Dendritic cell treated with granulocyte-macrophage colony-stimulating factor and Interleukin-4, amounts not matched to agents 40 ng/mL and 50 ng/mL, for 4 days (primary cell): Measurements from ENCODE around the gene ABCA1.
A peak's percentile ranks its signal among the peaks of the same experiment; 100 is the strongest.

Experiments used
- H3K27ac Mint-ChIP-seq: one replicate; pipeline ENCODE4 v1.8.0; 2022; ENCODE audit warnings: mild to moderate bottlenecking, mixed read lengths
- H3K27me3 Mint-ChIP-seq: one replicate; pipeline ENCODE4 v1.8.0; 2022; ENCODE audit warnings: mild to moderate bottlenecking, mixed read lengths
- H3K36me3 Mint-ChIP-seq: one replicate; pipeline ENCODE4 v1.8.0; 2022; ENCODE audit warnings: low read depth, mixed read lengths
- H3K4me1 Mint-ChIP-seq: one replicate; pipeline ENCODE4 v1.8.0; 2022; ENCODE audit warnings: low read depth, mixed read lengths
- H3K4me3 Mint-ChIP-seq: one replicate; pipeline ENCODE4 v1.8.0; 2022; ENCODE audit warnings: mild to moderate bottlenecking, moderate library complexity, mixed read lengths
- H3K9me3 Mint-ChIP-seq: one replicate; pipeline ENCODE4 v1.8.0; 2022; ENCODE audit warnings: mixed read lengths
- intact Hi-C: fragments of 100-400 bp; cut with micrococcal nuclease; formaldehyde crosslinking; loops from one replicate; pipeline ENCODE4 v1.15.0; 2022

ABCA1 gene

DNA sequence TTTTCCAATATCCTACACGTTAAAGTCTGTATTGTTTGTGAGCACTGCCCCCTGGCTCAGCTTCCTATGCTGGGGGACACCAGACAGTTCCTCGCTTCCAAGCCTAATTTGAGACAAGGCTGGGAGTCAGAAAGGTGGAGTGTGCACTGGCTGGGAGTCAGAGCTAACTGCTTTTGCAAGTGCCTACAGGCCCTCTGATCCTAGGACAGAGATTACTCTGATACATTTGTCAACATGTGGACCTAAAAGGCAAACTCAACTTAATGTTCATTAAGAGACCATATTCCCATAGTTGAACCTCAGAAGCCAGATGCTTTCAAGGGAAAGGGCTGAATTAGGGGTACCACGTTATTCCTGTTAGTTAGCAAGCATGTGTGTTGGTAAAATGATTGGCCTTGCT is 83.2 kb downstream of the ABCA1 start:
- H3K9me3 Mint-ChIP-seq = no peaks in the 10 kb centered on the region
- H3K4me1 Mint-ChIP-seq = peaks cover 20% of the 10 kb centered on the region
- no peak overlapping the region for H3K27ac Mint-ChIP-seq
- no peaks in the 10 kb centered on the region for H3K27me3 Mint-ChIP-seq
- no peak overlapping the region for H3K4me3 Mint-ChIP-seq
- intact Hi-C loops = no loop called here
- peaks cover 80% of the 10 kb centered on the region for H3K36me3 Mint-ChIP-seq

DNA sequence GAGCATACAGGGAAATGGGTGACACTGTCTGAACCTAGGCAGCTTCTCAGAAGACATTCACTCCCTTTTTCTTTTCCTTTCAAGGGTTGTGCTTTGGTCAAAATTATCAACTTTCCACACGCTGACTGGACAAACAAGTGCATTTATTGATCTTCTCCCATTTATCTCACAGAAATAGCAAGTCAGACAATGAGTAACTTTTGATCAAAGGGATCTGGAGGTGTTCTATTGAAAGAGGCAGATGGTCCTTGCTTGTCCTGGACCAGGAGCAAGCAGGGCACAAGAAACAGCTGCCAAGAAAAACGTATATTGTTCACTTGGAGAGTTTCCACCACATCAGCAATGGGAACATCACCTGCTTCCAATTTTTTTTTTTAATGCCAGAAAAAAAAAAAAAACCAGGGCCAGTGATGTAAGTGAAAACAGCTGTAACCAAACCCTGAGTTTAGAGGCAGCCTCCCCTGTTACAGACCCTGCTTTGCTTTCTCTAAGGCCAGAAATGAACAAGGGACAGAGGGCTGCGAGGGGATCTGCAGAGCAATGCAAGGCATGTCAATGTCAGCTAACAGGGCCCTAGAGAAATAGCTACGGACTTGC is 84.2 kb downstream of the ABCA1 start:
- H3K4me1 Mint-ChIP-seq = peaks cover 20% of the 10 kb centered on the region
- H3K27me3 Mint-ChIP-seq = no peaks in the 10 kb centered on the region
- H3K36me3 Mint-ChIP-seq = peaks cover 83% of the 10 kb centered on the region

GRCh38 chr9:104842698-104843097 is 85.3 kb downstream of the ABCA1 start:
- Mint-ChIP-seq H3K27me3 (no peaks in the 10 kb centered on the region), H3K27ac (peak overlapping the region; percentile 64), H3K4me1 (peaks cover 20% of the 10 kb centered on the region), H3K9me3 (no peaks in the 10 kb centered on the region), H3K4me3 (no peak overlapping the region), H3K36me3 (peaks cover 91% of the 10 kb centered on the region)
- intact Hi-C loops = no loop called here

More for the DNA sequence above, 84.2 kb downstream of the ABCA1 start:
- intact Hi-C loops = no loop called here
- Mint-ChIP-seq H3K9me3 (no peaks in the 10 kb centered on the region), H3K4me3 (no peak overlapping the region), H3K27ac (no peak overlapping the region)

GRCh38 chr9:104841601-104842141 is 86.3 kb downstream of the ABCA1 start:
- H3K4me3 Mint-ChIP-seq = no peak overlapping the region
- no peaks in the 10 kb centered on the region for H3K27me3 Mint-ChIP-seq
- no peaks in the 10 kb centered on the region for H3K9me3 Mint-ChIP-seq
- peaks cover 28% of the 10 kb centered on the region for H3K4me1 Mint-ChIP-seq
- H3K27ac Mint-ChIP-seq = peak overlapping the region; percentile 64
- intact Hi-C loops = no loop called here
- peaks cover 93% of the 10 kb centered on the region for H3K36me3 Mint-ChIP-seq

GRCh38 chr9:104838958-104839357 is 89.0 kb downstream of the ABCA1 start:
- Mint-ChIP-seq H3K9me3 (no peaks in the 10 kb centered on the region), H3K4me1 (peaks cover 54% of the 10 kb centered on the region), H3K27ac (no peak overlapping the region), H3K36me3 (peaks cover 95% of the 10 kb centered on the region), H3K27me3 (no peaks in the 10 kb centered on the region), H3K4me3 (no peak overlapping the region)
- intact Hi-C loops = no loop called here

DNA sequence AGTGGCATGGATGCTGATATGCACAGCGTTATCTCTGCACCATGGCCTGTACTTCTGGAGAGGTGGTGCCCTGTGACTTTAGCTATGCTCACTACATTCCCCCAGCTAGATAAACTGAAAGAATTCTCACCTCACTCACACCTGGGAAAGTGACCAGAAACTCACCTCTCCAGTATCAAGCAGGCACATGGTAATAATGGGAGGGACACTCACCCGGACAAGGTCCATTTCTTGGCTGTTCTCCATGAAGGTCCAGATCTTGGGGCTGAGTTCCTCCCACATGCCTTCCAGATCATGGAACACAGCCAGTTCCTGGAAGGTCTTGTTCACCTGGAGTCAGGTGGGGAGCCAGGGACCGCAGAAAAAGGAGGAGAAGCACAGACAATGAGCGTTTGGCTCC is 91.2 kb downstream of the ABCA1 start:
- Mint-ChIP-seq H3K27me3 (no peaks in the 10 kb centered on the region), H3K36me3 (peaks cover 94% of the 10 kb centered on the region), H3K9me3 (no peaks in the 10 kb centered on the region), H3K4me1 (peaks cover 46% of the 10 kb centered on the region), H3K4me3 (no peak overlapping the region), H3K27ac (peak overlapping the region; percentile 73)
- intact Hi-C loops = no loop called here

DNA sequence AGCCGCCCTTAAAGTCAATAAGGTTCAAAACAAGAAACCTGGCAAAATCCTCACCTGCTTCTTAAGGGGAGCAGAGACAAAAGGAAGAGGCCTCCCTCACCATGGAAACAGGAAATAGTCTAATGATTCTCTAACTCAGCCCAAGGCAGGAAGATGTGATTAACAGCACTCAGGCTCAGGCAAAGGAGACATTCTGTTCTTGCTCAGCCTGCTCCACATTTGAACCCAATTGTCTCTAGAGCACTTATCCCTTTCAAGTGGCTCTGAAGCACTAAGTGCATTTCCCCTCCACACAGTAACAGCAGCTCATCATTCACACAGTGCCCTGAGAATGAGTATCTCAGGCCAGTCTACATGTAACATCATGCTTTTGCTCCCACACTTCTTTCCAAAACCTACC is 91.7 kb downstream of the ABCA1 start:
- H3K4me1 Mint-ChIP-seq = peaks cover 46% of the 10 kb centered on the region
- H3K4me3 Mint-ChIP-seq = no peak overlapping the region
- H3K9me3 Mint-ChIP-seq = no peaks in the 10 kb centered on the region
- H3K27me3 Mint-ChIP-seq = no peaks in the 10 kb centered on the region
- peaks cover 94% of the 10 kb centered on the region for H3K36me3 Mint-ChIP-seq
- intact Hi-C loops = no loop called here
- peak overlapping the region; percentile 73 for H3K27ac Mint-ChIP-seq

GRCh38 chr9:104835161-104835560 is 92.8 kb downstream of the ABCA1 start:
- Mint-ChIP-seq H3K4me1 (peaks cover 56% of the 10 kb centered on the region), H3K36me3 (peaks cover 94% of the 10 kb centered on the region), H3K27ac (peak overlapping the region; percentile 73), H3K4me3 (no peak overlapping the region), H3K9me3 (no peaks in the 10 kb centered on the region), H3K27me3 (no peaks in the 10 kb centered on the region)
- intact Hi-C loops = no loop called here

GRCh38 chr9:104833696-104834095 is 94.3 kb downstream of the ABCA1 start:
- Mint-ChIP-seq H3K27ac (peak overlapping the region; percentile 22), H3K27me3 (no peaks in the 10 kb centered on the region), H3K4me1 (peaks cover 70% of the 10 kb centered on the region), H3K9me3 (no peaks in the 10 kb centered on the region), H3K36me3 (peaks cover 96% of the 10 kb centered on the region), H3K4me3 (no peak overlapping the region)
- intact Hi-C loops = no loop called here

GRCh38 chr9:104831681-104832080 is 96.3 kb downstream of the ABCA1 start:
- intact Hi-C loops = no loop called here
- no peaks in the 10 kb centered on the region for H3K27me3 Mint-ChIP-seq
- no peak overlapping the region for H3K4me3 Mint-ChIP-seq
- H3K9me3 Mint-ChIP-seq = no peaks in the 10 kb centered on the region
- peaks cover 96% of the 10 kb centered on the region for H3K36me3 Mint-ChIP-seq
- no peak overlapping the region for H3K27ac Mint-ChIP-seq
- H3K4me1 Mint-ChIP-seq = peaks cover 63% of the 10 kb centered on the region

DNA sequence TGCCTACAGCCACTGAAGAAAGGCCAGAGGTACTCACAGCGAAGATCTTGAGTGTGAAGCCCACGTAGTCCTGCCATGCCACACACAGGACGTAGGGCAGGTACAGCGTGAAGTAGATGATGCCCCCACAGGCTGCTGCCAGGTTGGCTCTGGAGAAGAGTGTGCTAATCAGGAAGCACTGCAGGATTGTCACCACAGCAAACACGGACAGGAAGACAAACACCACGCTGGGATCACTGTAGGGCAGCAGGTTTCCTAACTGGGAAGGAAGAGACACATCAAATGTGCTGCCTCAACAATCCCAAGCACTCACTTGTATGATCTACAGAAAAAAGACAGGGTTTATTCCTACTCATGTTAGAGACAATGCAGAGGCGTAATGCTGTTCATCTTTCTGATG is 101.0 kb downstream of the ABCA1 start:
- Mint-ChIP-seq H3K4me1 (peaks cover 29% of the 10 kb centered on the region), H3K27ac (no peak overlapping the region)

DNA sequence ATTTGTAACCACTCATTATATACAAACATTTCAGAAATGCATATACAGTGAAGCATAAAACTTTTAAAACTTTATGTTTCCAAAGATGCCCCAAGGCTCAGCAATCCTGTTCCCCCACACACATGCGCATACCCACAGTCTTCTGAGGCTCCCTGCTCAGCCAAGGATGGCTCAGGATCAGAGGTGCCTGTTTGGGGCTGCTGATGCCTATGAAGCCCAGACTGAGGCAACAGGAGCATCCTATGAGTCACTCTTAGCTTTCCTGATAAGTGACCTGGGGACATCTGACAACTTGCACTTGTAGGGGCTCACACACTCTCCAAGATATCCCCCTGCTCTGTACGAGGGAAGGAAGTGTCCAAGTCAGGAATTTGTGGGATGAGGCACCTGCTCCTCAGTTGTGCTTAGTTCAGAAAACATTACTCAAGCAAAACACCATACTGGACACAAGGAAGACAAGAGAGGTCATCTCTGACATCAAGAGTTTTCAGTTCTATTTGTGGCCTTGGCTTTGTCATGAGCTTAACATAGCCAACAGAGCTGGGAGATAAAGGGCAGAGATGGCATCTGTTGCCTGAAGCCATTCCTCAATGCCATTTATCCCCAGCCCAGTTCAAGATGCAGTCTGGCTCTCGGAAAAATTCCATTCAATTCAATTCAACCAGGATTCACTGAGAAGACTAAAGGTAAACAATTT is 101.7 kb downstream of the ABCA1 start:
- no peaks in the 10 kb centered on the region for H3K27me3 Mint-ChIP-seq
- intact Hi-C loops = no loop called here
- no peaks in the 10 kb centered on the region for H3K9me3 Mint-ChIP-seq
- peaks cover 24% of the 10 kb centered on the region for H3K4me1 Mint-ChIP-seq
- no peak overlapping the region for H3K27ac Mint-ChIP-seq
- peaks cover 96% of the 10 kb centered on the region for H3K36me3 Mint-ChIP-seq
- no peak overlapping the region for H3K4me3 Mint-ChIP-seq

More for the DNA sequence above, 101.0 kb downstream of the ABCA1 start:
- intact Hi-C loops = no loop called here
- Mint-ChIP-seq H3K27me3 (no peaks in the 10 kb centered on the region), H3K36me3 (peaks cover 98% of the 10 kb centered on the region), H3K4me3 (no peak overlapping the region), H3K9me3 (no peaks in the 10 kb centered on the region)

DNA sequence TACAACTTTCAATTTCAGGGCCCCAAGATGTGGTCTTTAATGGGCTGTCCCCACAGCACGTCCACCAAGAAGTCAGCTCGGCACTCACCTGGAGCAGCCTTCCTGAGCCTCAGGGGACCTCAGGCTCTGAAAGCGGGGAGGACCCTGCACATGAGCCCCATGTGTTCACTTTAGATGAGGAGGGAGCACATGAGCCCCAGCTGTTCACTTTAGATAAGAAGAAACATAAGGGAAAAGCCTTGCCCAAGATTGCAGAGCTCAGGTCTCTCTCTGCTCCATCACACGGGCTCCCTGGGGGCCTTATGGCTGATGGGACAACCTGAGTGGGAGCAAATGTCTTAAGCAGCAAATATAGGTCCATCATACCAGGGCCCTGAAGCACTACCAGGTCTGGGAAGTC is 107.6 kb downstream of the ABCA1 start:
- peaks cover 96% of the 10 kb centered on the region for H3K36me3 Mint-ChIP-seq
- intact Hi-C loops = no loop called here
- no peaks in the 10 kb centered on the region for H3K27me3 Mint-ChIP-seq
- no peak overlapping the region for H3K27ac Mint-ChIP-seq
- no peaks in the 10 kb centered on the region for H3K4me1 Mint-ChIP-seq
- no peaks in the 10 kb centered on the region for H3K9me3 Mint-ChIP-seq
- H3K4me3 Mint-ChIP-seq = no peak overlapping the region

DNA sequence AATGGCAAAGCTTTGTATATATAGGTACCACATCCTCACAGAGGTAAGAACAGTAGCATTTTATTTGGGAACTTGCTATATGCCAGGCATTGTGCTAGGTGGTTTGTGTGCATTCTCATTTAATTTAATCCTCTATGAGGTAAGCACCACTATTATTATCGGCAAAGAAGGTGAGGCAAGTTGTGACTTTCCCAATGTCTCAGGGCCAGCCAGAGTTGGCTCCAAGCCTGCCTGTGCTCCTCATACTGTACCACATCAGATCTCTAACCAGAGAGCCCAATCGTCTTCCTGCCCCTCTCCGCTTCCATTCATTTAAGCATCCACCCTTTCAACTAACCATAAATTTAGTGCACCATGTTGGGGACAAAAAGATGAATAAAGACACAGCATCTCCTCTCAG is 108.9 kb downstream of the ABCA1 start:
- no peaks in the 10 kb centered on the region for H3K27me3 Mint-ChIP-seq
- no peaks in the 10 kb centered on the region for H3K9me3 Mint-ChIP-seq
- no peak overlapping the region for H3K27ac Mint-ChIP-seq
- peaks cover 98% of the 10 kb centered on the region for H3K36me3 Mint-ChIP-seq
- H3K4me3 Mint-ChIP-seq = no peak overlapping the region
- no peaks in the 10 kb centered on the region for H3K4me1 Mint-ChIP-seq
- intact Hi-C loops = loop anchor here (10.0 kb wide), 1 partner anchor 546 kb away; no protein-coding TSS in a partner anchor
